GM21515 (cell line): Measurements from ENCODE around the gene PMF1.
"Not testable (repeated sequence)": the region's sequence is repeated elsewhere in the genome, so short reads cannot be mapped to it uniquely, and the experiment has no call there.

ENCODE experiments used
- ATAC-seq: cut with Tn5 transposase; IDR thresholded peaks from one replicate; pipeline ENCODE4 v1.9.1; 2021; ENCODE audit not compliant: unreplicated experiment

Gene PMF1

DNA sequence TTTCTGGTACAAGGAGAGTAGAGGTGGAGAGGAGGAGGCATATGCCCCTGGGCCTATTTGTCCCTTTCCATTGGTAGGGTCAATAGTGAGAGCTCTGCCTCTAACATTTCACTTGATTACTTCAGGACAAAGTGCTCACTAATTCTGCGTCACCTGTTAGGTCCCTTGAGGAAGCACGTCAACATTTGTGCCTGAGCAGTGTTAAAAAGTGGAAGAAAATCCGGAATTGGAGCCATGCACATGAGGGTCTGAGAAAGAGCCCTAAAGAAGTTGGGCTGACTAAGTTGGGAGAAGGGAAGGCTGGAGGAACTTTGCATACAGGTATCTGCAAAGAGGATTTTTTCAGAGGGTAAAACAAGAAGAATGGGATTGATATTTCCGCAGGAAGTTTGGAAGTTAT is 17.0 kb upstream of the PMF1 start:
- no peak for ATAC-seq

DNA sequence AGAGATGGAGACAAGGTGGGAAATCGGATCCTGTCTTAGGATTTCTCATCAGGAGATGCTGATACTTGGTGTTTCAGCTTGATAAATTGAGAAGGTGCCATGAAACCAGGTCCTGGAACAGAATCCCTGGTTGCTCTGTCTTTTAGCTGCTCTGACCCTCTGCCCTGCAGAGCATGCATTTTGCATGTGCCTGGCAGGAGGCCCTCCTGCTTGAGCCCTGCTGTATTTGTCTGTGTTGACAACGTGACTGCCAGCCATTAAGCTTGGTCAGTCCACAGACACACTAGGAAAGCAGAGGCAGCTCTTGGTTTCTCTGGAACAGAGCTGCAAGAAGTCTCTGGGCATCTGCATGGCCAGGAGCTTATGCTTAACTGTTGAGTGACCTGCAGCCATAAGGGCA is 16.4 kb upstream of the PMF1 start:
- ATAC-seq: no peak

DNA sequence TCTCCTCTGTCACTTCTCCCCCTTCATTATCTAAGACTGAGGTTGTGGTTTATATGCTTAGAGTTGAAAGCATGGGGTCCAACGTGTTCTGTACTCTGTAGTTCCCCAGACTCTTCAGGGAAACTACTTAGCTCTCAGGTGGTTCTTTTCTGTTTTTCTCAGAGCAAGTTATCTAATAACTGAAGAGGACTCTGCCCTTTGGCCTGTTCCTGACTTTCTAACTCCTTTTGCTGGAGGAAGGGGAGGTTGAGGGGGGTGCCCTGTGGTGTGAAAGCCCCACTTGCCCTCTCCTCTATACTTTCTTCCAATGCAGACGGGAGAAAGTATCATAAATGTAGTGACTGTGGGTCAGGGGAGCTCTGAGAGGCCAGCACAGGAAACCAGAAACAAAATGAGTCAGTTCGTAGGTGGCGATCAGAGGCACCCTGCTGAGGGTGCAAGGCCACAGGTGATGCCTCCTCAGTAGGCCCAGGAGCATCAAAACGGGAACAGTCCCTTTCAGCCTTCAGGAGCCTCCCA is 13.9 kb upstream of the PMF1 start:
- no peak for ATAC-seq

DNA sequence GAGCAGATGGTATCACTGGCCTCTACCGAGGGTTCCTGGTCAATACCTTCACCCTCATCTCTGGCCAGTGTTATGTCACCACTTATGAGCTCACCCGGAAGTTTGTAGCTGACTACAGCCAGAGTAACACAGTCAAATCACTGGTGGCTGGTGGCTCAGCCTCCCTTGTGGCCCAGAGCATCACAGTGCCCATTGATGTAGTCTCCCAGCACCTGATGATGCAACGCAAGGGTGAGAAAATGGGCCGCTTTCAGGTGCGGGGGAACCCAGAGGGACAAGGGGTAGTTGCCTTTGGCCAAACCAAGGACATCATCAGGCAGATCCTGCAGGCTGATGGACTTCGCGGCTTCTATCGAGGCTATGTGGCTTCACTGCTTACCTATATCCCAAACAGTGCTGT is 12.8 kb upstream of the PMF1 start:
- no peak for ATAC-seq

DNA sequence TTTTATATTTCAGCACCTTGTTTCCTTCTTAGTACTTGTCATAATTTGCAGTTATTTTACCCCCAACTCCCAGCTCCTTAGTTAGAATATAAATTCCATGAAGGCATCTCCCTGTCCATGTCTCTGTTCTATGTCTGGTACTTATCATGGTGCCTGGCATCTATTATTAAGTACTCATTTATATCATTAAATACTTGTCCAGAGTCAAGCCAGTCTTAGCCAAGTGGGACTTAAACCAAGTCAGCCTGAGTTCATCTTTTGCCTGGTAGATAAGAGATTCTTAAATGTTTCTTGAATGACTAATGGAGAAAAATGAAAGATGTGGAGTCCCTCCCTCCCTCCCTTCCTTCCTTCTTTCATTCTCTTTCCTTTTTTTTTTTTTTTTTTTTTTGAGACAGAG is 9.5 kb upstream of the PMF1 start:
- no peak for ATAC-seq

DNA sequence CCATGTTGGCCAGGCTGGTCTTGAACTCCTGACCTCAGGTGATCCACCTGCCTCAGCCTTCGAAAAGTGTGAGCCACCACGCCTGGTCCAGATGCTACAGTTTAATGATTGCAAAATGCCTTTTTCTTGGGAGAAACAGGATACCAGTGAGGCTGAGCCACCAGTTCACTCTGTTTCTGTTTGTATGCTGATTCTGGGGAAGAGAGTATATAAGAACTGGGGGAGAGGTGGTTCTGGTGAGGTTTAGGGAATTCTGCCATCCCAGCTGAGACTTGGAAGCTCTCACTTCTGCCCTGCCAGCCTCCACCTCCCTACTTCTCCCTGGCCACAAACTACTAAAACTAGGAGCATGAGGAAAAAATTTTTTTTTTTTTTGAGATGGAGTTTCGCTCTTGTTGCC is 8.1 kb upstream of the PMF1 start:
- no peak for ATAC-seq

DNA sequence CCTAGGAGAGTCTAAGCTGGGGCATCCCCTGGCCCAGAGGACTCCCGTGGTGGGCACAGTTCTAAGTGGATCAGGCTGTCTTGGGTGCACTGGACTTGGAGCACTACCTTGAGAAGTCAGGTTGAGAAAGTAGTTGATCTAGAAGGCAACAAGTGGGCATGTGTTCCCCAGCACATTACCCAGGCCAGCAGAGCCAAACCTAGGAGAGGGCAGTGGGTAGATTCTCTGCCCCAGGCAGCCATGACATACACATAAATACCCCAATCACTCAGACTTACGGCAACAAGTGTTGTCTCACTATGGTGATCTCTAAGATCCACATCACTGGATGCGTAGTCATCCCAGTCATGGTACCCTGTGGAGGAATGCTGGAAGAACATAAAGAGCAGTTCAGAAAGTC is 1.6 kb upstream of the PMF1 start:
- no peak for ATAC-seq

DNA sequence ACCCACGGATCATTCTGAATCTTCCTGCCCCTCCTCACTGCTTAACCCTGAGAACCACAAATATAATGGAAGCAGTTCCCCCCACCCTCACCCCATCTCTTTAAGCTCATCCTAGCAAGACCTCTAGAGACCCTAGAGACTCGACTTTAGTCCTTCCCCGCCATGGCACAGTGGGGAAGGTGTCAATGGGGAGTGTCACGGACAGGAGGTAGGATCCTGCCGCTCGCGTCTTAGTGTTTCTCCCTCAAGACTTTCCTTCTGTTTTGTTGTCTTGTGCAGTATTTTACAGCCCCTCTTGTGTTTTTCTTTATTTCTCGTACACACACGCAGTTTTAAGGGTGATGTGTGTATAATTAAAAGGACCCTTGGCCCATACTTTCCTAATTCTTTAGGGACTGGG is 677 bp upstream of the PMF1 start:
- no peak for ATAC-seq

DNA sequence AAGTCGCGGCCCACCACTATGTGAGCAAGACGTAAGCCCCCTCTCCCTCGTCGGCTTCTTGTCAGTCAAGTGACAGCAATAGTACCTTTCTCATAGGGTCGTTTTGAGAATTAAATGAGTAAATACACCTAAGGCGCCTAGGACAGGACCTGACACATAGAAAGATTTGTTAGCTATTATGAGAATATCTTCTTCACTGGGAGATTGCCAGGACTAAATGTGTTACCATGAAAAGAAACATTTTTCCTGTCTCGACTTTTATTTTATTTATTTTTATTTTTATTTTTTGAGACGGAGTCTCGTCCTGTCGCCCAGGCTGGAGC is 798 bp downstream of the PMF1 start:
- no peak for ATAC-seq

DNA sequence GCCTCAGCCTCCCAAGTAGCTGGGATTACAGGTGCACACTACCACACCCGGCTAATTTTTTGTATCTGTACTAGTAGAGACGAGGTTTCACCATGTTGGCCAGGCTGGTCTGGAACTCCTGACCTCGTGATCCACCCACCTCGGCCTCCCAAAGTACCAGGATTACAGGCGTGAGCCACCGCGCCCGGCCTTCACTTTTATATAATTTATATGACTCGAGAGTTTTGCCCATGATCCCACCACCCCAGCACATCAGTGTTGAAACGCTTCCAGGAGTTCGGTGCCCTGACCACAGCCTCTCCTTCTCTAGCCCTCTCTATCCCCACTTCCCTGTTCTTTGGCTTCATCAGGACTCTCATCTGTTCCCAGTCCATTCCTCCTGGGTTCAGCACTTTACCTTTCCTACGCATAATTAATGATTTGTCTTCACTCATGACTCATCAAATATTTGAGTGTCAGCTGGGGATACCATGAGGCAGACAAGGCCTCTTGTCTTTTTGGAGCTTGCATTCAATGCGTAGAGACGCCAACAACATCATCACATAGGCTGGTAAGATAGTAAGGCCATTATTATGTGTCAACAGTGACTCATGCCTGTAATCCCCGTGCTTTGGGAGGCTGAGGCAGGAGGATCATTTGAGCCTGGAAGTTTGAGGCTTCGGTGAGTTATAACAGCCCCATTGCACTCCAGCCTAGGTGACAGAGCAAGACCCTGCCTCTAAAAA is 1.4 kb downstream of the PMF1 start:
- no peak for ATAC-seq

DNA sequence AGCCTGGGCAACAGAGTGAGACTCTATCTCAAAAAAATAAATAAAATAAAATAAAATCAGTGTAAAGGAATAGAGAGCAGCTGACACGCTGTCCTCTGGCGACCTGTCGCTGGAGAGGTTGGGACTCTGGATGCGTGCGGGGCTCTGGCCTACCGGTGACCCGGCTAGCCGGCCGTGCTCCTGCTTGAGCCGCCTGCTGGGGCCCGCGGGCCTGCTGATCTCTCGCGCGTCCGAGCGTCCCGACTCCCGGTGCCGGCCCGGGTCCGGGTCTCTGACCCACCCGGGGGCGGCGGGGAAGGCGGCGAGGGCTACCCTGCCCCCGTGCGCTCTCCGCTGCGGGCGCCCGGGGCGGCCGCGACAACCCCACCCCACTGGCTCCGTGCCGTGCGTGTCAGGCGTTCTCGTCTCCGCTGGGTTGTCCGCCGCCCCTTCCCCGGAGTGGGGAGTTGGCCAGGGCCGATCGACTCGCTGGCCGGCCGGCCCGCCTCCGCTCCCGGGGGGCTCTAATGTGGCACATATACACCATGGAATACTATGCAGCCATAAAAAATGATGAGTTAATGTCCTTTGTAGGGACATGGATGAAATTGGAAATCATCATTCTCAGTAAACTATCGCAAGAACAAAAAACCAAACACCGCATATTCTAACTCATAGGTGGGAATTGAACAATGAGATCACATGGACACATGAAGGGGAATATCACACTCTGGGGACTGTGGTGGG is 3.7 kb downstream of the PMF1 start:
- not testable (repeated sequence) for ATAC-seq

DNA sequence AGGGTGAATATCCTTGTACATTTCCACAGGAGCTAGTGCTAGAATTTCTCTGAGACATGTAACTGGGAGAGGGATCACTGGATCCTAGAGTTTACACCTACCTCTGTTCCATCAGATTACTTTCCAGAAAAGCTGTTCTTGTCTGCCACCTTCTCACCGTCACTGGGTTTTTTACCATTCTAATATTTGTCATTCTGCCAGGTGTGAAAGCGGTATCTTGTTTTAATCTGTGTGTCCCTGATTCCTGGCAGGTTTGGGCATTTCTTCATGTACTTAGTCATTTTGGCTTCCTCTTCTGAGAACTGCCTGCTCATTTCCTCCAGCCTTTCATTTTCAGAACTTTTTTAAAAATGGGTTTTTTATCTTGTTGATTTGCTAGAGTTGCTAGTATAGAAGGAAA is 5.1 kb downstream of the PMF1 start:
- no peak for ATAC-seq

DNA sequence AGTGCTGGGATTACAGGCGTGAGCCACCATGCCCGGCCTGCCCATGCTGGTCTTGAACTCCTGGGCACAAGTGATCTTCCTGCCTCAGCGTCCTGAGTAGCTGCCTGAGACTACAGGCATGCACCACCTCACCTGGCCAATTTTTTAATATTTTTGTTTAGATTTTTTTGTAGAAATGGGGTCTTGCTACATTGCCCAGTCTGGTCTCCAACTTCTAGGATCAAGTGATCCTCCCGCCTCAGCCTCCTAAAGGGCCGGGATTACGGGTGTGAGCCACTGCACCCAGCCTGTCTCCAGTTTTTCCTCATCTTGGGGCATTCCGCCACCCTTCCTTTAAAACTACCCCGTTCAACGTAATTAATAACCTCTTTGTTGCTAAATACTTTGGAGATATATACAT is 7.4 kb downstream of the PMF1 start:
- ATAC-seq: no peak

DNA sequence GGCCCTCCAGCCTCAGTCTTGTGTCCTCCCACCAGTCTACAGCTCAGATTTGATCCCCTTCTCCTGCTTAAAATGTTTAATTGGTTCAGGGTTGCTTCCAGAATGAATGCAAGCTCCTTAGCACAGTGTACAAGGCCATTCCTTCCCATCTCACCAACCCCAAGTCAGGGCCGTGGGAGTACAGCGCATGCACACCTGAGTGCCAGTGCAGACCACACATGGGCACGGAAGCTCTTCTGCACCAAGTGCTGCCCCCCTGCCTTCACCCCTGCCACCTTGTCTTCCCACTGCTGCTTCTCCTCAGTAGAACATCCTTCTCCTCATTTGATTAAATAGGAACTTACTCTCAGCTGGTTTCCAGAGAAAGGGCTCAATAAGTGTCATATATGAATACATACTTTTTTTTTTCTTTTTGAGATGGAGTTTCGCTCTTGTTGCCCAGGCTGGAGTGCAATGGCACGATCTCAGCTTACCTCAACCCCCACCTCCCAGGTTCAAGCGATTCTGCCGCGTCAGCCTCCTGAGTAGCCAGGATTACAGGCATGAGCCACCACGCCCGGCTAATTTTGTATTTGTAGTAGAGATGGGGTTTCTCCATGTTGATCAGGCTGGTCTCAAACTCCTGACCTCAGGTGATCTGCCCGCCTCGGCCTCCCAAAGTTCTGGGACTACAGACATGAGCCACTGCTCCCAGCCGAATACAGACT is 9.3 kb downstream of the PMF1 start:
- no peak for ATAC-seq

DNA sequence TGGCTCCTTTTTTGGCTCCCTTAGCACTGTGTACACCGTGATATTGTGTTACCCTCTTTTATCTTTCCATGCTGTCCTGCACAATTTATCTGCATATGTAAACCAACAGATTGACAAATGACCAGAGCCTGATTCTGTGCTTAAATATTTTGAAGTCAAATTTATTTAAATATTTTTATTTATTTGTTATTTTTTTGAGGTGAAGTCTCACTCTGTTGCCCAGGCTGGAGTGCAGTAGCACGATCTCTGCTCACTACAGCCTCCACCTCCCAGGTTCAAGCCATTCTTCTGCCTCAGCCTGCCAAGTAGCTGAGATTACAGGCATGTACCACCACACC is 12.8 kb downstream of the PMF1 start:
- peak; percentile 6 for ATAC-seq

DNA sequence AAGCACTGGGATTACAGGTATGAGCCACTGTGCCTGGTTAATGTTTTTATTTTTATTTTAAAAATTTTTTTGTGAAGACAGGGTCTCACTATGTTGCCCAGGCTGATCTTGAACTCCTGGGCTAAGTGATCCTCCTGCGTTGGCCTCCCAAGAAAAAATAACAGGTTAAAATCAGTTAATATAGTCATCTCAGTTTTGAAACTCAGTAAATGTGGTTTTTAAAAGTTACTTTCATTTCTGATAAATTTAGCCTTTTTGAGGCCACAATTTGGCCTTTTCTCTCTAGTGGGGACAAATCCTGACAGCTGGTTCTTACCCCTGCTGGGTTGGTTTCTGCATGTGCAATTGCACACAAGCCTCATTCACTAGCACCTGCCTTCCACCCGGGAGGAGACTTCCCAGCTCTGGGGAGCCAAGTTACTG is 13.3 kb downstream of the PMF1 start:
- ATAC-seq: peak; percentile 77

DNA sequence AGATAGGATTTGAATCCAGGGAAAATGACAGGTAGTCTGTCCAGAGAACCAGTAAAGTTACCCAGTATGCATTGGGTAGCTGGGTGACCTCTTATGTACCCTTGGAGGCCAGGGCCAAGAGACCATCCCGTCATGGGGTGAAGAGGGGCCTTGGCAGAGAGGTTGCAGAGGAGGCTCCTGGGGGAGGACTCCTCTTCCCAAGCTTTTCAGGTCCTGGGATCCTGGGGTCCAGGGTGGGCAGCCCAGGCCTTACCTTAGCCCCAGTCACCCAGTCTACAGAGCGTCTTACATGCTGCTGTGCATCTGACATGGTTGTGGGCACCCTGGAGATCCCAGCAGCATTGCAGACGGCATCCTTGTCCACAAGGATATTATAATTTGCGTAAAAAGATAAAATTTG is 14.0 kb downstream of the PMF1 start:
- no peak for ATAC-seq

DNA sequence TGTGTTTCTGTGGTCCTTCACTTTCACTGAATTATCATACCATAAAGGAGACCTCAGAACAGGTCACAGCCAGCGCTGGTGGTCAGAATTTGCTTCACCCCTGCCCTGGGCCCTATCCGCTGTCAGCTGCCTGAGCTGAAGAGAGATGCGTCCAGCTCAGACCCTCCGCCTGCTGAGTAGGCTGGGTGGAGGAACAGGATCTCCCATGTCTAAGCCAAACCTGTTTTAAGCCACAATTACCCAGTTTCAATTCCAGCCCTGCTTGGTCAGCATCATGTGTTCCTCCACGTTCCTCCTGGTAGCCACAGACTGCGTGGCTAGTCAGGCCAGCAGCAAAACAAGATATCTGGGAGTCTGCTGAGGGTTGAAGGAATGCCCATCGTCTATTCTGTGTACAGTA is 15.7 kb downstream of the PMF1 start:
- no peak for ATAC-seq

DNA sequence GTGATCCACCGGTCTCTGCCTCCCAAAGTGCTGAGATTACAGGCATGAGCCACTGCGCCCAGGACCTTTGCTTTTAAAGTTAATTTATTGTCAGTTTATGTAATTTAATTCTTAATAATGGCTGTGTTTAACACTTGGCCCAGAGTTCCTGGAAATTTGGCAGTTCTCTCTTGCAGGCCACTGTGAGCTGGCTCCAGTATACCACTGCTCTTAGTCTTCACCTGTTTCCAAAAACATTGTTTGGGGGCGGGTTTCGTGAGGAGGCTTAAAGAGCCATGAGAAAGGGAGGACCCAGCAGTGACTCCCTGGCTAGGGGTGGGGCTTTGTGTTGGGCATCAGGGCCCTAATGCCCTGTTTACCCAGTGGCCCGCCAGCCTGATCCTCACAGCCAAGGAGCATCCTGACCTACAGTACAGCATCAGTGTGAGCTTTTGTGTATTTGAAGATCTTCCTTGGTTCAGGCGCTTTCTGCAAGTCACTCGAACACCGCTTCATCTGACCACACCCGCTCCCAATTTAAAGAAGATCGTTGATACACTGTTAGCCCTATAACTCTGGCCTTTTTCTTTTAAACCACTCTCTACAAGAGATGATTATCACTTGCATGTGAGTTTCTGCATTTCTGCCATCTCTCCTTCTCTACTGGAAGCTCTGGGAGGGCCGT is 17.1 kb downstream of the PMF1 start:
- no peak for ATAC-seq

DNA sequence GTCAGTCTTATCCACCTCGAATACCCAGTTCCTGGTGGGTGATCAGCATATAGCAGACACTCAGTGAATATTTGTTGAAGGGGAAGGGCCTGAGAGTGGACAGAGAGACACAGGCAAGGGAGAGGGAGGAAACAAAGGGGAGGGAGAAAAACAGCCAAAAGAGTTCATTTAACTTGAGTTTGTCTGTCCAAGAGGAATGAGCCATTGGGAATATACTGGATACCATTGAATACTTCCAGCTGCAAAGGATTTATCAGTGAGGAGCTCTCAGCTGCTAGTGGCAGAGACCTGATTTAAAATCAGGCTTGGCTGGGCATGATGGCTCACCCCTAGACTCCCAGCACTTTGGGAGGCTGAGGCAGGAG is 17.6 kb downstream of the PMF1 start:
- ATAC-seq: no peak

DNA sequence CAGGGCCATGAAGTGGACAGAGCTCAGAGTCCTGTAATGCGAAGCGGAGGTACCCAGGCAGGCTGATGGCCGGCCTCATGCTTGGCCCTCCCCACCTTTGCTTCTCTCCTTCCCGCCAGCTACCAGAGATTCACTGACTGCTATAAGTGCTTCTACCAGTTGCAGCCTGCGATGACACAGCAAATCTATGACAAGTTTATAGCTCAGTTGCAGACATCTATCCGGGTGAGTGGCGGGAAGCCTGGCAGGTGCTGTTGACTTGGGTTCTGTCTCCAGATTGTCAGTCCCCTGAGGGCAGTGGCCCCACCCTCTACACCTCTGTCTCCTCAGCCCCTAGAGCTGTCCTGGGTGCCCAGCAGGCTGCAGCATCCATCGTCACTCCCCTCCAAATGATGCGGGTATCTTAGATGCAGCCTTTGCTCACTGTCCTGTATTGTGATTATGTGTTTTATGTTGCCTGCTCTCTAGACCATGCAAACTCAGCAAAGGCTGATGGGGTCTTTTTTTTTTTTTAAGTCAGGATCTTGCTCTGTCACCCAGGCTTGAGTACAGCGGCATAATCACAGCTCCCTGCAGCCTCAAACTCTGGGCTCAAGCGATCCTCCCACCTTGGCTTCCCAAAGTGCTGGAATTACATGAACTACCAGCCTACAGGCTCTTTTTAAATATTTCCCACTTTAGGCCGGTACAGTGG is 19.5 kb downstream of the PMF1 start:
- ATAC-seq: no peak
